ENCODE measurements around the gene MMAB. TPM values are rescaled to one million over a fixed set of nuclear protein-coding genes. Genes with fewer than 3 reads are reported as not detected.
A peak's percentile ranks its signal among the peaks of the same experiment; 100 is the strongest.

The MMAB gene
- total and polyA plus RNA-seq, 2 of the 13 experiments (the other 11 are each of a cell fraction or from before 2014, with no cell fraction given) = 26.1 to 77.3 TPM

DNA sequence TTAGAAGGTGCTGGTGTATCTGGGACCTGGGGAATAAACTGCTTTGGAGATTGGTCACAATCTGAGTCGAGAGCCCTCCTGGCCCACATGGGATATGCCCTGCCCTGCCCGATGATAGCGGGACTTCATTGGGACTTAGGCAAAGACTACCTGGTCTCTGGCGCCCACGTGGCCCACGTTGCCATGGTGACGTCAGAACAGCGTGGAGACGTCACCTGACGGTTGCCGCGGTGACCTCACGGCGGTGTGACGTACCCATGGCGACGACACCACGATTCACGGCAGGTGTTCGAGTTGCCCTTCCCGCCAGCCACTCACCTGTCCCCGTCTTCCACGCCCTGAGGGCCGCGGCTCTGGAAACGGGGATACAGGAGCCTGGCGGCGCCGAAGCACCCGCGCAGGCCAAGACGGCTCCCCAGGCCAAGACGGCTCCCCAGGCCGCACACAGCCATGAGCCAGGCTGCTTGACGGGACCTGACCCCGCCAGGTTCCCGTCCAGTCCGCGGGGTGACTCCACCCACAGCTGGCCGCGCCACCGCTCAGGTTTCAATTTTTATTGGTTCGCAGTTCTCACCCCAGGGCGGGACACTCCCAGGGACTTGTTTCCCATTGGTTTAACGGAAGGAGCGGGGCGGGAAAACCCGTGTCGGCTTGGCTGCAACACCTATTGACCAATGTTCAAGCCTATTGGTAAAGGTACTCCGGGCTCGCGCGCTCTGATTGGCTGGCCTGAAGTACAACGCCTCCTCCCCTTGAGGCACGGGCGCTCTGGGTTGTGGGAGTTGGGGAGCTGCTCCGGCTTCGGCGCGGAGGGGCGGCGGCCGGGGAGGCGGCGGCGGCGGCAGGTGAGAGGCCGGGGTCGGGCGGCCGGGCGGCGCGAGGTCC is at the start of gene MMAB, which contains the start of gene MVK (continued):
- TF ChIP-seq, protein P1, sequence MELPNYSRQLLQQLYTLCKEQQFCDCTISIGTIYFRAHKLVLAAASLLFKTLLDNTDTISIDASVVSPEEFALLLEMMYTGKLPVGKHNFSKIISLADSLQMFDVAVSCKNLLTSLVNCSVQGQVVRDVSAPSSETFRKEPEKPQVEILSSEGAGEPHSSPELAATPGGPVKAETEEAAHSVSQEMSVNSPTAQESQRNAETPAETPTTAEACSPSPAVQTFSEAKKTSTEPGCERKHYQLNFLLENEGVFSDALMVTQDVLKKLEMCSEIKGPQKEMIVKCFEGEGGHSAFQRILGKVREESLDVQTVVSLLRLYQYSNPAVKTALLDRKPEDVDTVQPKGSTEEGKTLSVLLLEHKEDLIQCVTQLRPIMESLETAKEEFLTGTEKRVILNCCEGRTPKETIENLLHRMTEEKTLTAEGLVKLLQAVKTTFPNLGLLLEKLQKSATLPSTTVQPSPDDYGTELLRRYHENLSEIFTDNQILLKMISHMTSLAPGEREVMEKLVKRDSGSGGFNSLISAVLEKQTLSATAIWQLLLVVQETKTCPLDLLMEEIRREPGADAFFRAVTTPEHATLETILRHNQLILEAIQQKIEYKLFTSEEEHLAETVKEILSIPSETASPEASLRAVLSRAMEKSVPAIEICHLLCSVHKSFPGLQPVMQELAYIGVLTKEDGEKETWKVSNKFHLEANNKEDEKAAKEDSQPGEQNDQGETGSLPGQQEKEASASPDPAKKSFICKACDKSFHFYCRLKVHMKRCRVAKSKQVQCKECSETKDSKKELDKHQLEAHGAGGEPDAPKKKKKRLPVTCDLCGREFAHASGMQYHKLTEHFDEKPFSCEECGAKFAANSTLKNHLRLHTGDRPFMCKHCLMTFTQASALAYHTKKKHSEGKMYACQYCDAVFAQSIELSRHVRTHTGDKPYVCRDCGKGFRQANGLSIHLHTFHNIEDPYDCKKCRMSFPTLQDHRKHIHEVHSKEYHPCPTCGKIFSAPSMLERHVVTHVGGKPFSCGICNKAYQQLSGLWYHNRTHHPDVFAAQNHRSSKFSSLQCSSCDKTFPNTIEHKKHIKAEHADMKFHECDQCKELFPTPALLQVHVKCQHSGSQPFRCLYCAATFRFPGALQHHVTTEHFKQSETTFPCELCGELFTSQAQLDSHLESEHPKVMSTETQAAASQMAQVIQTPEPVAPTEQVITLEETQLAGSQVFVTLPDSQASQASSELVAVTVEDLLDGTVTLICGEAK (IDR thresholded peaks at IDR 0.05) = no peak
- TF ChIP-seq, protein P1 (CRISPR knock-in tag; IDR thresholded peaks at IDR 0.05) = peak; percentile 86
- no peak for TF ChIP-seq EZH2 (conservative IDR thresholded peaks at IDR 0.05; ENCODE audit: low read depth, low read length)
- TF ChIP-seq MED13 (CRISPR knock-in tag; IDR thresholded peaks at IDR 0.05) = peak; percentile 55; the same call in 1 of the 2 replicates
- TF ChIP-seq JUNB (CRISPR knock-in tag; IDR thresholded peaks at IDR 0.05; ENCODE audit: borderline replicate concordance) = no peak
- 0 out of 2 replicates have a peak, but pooled peaks have one; percentile 4 for TF ChIP-seq STAG1 (CRISPR knock-in tag; IDR thresholded peaks at IDR 0.05)
- peak; percentile 72; the same call in 1 of the 2 replicates for TF ChIP-seq ZNF558 (CRISPR knock-in tag; IDR thresholded peaks at IDR 0.05; ENCODE audit: borderline replicate concordance)
- TF ChIP-seq, protein P2, sequence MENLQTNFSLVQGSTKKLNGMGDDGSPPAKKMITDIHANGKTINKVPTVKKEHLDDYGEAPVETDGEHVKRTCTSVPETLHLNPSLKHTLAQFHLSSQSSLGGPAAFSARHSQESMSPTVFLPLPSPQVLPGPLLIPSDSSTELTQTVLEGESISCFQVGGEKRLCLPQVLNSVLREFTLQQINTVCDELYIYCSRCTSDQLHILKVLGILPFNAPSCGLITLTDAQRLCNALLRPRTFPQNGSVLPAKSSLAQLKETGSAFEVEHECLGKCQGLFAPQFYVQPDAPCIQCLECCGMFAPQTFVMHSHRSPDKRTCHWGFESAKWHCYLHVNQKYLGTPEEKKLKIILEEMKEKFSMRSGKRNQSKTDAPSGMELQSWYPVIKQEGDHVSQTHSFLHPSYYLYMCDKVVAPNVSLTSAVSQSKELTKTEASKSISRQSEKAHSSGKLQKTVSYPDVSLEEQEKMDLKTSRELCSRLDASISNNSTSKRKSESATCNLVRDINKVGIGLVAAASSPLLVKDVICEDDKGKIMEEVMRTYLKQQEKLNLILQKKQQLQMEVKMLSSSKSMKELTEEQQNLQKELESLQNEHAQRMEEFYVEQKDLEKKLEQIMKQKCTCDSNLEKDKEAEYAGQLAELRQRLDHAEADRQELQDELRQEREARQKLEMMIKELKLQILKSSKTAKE (CRISPR knock-in tag; IDR thresholded peaks at IDR 0.05; ENCODE audit: borderline replicate concordance) = no peak
- peak; percentile 78 for TF ChIP-seq CEBPB (IDR thresholded peaks at IDR 0.05; ENCODE audit: borderline replicate concordance, low read depth, low read length)
- peak; percentile 85; the same call in 1 of the 2 replicates for TF ChIP-seq ZNF775 (CRISPR knock-in tag; IDR thresholded peaks at IDR 0.05; ENCODE audit: borderline replicate concordance)
- TF ChIP-seq ZEB1 (IDR thresholded peaks at IDR 0.05; ENCODE audit: insufficient replicate concordance, low read depth) = no peak
- peak; percentile 68 for TF ChIP-seq RXRB (CRISPR knock-in tag; IDR thresholded peaks at IDR 0.05; ENCODE audit: borderline replicate concordance)
- TF ChIP-seq, protein P3, sequence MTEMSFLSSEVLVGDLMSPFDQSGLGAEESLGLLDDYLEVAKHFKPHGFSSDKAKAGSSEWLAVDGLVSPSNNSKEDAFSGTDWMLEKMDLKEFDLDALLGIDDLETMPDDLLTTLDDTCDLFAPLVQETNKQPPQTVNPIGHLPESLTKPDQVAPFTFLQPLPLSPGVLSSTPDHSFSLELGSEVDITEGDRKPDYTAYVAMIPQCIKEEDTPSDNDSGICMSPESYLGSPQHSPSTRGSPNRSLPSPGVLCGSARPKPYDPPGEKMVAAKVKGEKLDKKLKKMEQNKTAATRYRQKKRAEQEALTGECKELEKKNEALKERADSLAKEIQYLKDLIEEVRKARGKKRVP (CRISPR knock-in tag; IDR thresholded peaks at IDR 0.05) = no peak
- TF ChIP-seq KMT2A (CRISPR knock-in tag; IDR thresholded peaks at IDR 0.05) = peak; percentile 70; the same call in 1 of the 2 replicates
- TF ChIP-seq ELF1 (CRISPR knock-in tag; IDR thresholded peaks at IDR 0.05) = peak; percentile 61
- no peak for TF ChIP-seq JDP2 (CRISPR knock-in tag; IDR thresholded peaks at IDR 0.05; ENCODE audit: borderline replicate concordance)

Data from HepG2 (cell line).